Measurements from ENCODE around the gene MMADHC.

Gene MMADHC

GRCh38 chr2:149552830-149553229 lies 34.7 kb downstream of the MMADHC start:
- no peak for TF ChIP-seq CTCF (IDR thresholded peaks at IDR 0.05; ENCODE audit: insufficient read depth, low read length, missing control alignments)
- no peak for DNase-seq (ENCODE audit: low read depth, low spot score)
- no peak overlapping the region for H3K4me3 ChIP-seq (ENCODE audit: low read depth, low read length)
- ChIA-PET POLR2A (no interaction called here), CTCF (interaction anchor here (1.1 to 1.8 kb wide), 4 partner anchors 9 to 1617 kb away, joined by 3 to 6 read pairs (median 4); no protein-coding TSS in a partner anchor)

- H3K4me3 ChIP-seq (ENCODE audit: low read depth, low read length) = no peak overlapping the region
- ChIA-PET POLR2A (no interaction called here), CTCF (interaction anchor here (1.1 to 1.8 kb wide), 2 partner anchors 536 to 1616 kb away, joined by 3 to 6 read pairs; no protein-coding TSS in a partner anchor)
- DNase-seq (ENCODE audit: low read depth, low spot score) = no peak
- TF ChIP-seq CTCF (IDR thresholded peaks at IDR 0.05; ENCODE audit: insufficient read depth, low read length, missing control alignments) = no peak
These were observed 35.3 kb downstream of the MMADHC start for GRCh38 chr2:149552226-149552625.

- no peak for DNase-seq (ENCODE audit: low read depth, low spot score)
- no peak overlapping the region for H3K4me3 ChIP-seq (ENCODE audit: low read depth, low read length)
- TF ChIP-seq CTCF (IDR thresholded peaks at IDR 0.05; ENCODE audit: insufficient read depth, low read length, missing control alignments) = no peak
- ChIA-PET CTCF (no interaction called here), POLR2A (no interaction called here)
These were observed 42.9 kb downstream of the MMADHC start for GRCh38 chr2:149544692-149545091.

- ChIA-PET POLR2A (no interaction called here), CTCF (no interaction called here)
- DNase-seq (ENCODE audit: low read depth, low spot score) = no peak
- no peak overlapping the region for H3K4me3 ChIP-seq (ENCODE audit: low read depth, low read length)
- TF ChIP-seq CTCF (IDR thresholded peaks at IDR 0.05; ENCODE audit: insufficient read depth, low read length, missing control alignments) = no peak
These were observed 43.7 kb downstream of the MMADHC start for GRCh38 chr2:149543845-149544244.

GRCh38 chr2:149540138-149540537 lies 47.4 kb downstream of the MMADHC start:
- TF ChIP-seq CTCF (IDR thresholded peaks at IDR 0.05; ENCODE audit: insufficient read depth, low read length, missing control alignments) = no peak
- POLR2A ChIA-PET = no interaction called here
- DNase-seq (ENCODE audit: low read depth, low spot score) = no peak
- no peak overlapping the region for H3K4me3 ChIP-seq (ENCODE audit: low read depth, low read length)
- CTCF ChIA-PET = interaction anchor here (1.0 to 1.9 kb wide), 2 partner anchors 21 to 524 kb away, joined by 6 to 10 read pairs; no protein-coding TSS in a partner anchor

- CTCF ChIA-PET = interaction anchor here (1.5 kb wide), 1 partner anchor 23 kb away, joined by 3 read pairs; no protein-coding TSS in a partner anchor
- POLR2A ChIA-PET = no interaction called here
- no peak overlapping the region for H3K4me3 ChIP-seq (ENCODE audit: low read depth, low read length)
- no peak for TF ChIP-seq CTCF (IDR thresholded peaks at IDR 0.05; ENCODE audit: insufficient read depth, low read length, missing control alignments)
- DNase-seq (ENCODE audit: low read depth, low spot score) = no peak
These were observed 49.3 kb downstream of the MMADHC start for GRCh38 chr2:149538138-149538833.
